Lower lobe of right lung (tissue), 2 donors: ENCODE measurements around the gene CCDC85C. TPM values are rescaled to one million over a fixed set of nuclear protein-coding genes. Genes with fewer than 3 reads are reported as not detected.

Source experiments
- ATAC-seq, 2 donors: fragments of 200-7000 bp; cut with Tn5 transposase; one replicate each; pipeline ENCODE4 v1.9.1; 2020 to 2022; ENCODE audit warnings: mild to moderate bottlenecking in 2 of 2, moderate library complexity in 2 of 2
- DNase-seq: peaks from one replicate; pipeline ENCODE4 v3.0.0-alpha.2; 2020
- H3K27ac ChIP-seq: fragments of 200-600 bp; one replicate; pipeline ENCODE4 v1.8.0; 2022
- H3K27me3 ChIP-seq: fragments of 200-600 bp; one replicate; pipeline ENCODE4 v1.8.0; 2022; ENCODE audit warnings: low read depth
- H3K36me3 ChIP-seq: fragments of 200-600 bp; one replicate; pipeline ENCODE4 v1.8.0; 2022; ENCODE audit warnings: mild to moderate bottlenecking
- H3K4me1 ChIP-seq: fragments of 200-600 bp; one replicate; pipeline ENCODE4 v1.8.0; 2022
- H3K4me3 ChIP-seq: fragments of 200-600 bp; one replicate; pipeline ENCODE4 v1.8.0; 2022; ENCODE audit warnings: mild to moderate bottlenecking
- H3K9me3 ChIP-seq: fragments of 200-600 bp; one replicate; pipeline ENCODE4 v1.8.0; 2022
- intact Hi-C: fragments of 100-400 bp; cut with DNase I; formaldehyde crosslinking; loops from one replicate; pipeline ENCODE4 v1.11.0; 2022
- total RNA-seq: library from RNA; stranded (reverse); fragmentation: NEBNext Ultra II Directional; extraction: Animal tissue kit (Norgen Biotek cat#: 25700); gene quantifications from one replicate; pipeline ENCODE4 v1.2.1, GENCODE V29; 2021
- TF ChIP-seq, protein P1 (sequence below): fragments of 200-600 bp; IDR thresholded peaks from one replicate; pipeline ENCODE4 v1.8.0; 2022; ENCODE audit warnings: antibody characterized with exemption, mild to moderate bottlenecking
- donor health status: DM: no; HTN: yes; CAD: no; lungs with severe emphysema.

The CCDC85C gene
- total RNA-seq, 1 donor from 2014 or later = 15.3 TPM

DNA sequence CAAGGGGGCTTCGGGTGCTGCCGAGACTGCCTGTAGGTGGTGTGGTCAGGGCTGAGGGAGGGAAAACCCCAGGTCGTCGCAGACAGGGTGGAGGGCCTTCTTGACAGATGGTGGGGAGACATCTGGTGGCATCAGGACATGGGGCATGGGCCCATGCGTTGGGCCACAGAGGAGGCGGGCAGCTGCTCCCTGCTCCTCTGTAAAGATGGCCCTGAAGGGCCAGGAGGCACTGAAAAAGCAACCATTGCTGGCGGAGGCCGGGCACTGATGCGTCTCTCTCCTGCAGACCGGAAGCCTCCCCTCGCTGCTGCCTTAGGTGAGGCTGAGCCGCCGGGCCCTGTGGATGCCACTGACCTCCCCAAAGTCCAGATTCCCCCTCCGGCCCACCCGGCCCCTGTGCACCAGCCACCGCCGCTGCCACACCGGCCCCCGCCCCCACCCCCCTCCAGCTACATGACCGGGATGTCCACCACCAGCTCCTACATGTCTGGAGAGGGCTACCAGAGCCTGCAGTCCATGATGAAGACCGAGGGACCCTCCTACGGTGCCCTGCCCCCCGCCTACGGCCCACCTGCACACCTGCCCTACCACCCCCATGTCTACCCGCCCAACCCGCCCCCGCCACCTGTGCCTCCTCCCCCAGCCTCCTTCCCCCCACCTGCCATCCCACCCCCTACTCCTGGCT is 94.0 kb downstream of the CCDC85C start:
- TF ChIP-seq, protein P1, sequence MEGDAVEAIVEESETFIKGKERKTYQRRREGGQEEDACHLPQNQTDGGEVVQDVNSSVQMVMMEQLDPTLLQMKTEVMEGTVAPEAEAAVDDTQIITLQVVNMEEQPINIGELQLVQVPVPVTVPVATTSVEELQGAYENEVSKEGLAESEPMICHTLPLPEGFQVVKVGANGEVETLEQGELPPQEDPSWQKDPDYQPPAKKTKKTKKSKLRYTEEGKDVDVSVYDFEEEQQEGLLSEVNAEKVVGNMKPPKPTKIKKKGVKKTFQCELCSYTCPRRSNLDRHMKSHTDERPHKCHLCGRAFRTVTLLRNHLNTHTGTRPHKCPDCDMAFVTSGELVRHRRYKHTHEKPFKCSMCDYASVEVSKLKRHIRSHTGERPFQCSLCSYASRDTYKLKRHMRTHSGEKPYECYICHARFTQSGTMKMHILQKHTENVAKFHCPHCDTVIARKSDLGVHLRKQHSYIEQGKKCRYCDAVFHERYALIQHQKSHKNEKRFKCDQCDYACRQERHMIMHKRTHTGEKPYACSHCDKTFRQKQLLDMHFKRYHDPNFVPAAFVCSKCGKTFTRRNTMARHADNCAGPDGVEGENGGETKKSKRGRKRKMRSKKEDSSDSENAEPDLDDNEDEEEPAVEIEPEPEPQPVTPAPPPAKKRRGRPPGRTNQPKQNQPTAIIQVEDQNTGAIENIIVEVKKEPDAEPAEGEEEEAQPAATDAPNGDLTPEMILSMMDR = no peak
- no peaks in the 10 kb centered on the region for H3K27me3 ChIP-seq
- intact Hi-C loops = no loop called here
- no peak for ATAC-seq
- no peak for DNase-seq
- peaks cover 95% of the 10 kb centered on the region for H3K36me3 ChIP-seq
- H3K4me3 ChIP-seq = no peak overlapping the region
- H3K27ac ChIP-seq = no peak overlapping the region
- H3K4me1 ChIP-seq = no peaks in the 10 kb centered on the region
- no peaks in the 10 kb centered on the region for H3K9me3 ChIP-seq

DNA sequence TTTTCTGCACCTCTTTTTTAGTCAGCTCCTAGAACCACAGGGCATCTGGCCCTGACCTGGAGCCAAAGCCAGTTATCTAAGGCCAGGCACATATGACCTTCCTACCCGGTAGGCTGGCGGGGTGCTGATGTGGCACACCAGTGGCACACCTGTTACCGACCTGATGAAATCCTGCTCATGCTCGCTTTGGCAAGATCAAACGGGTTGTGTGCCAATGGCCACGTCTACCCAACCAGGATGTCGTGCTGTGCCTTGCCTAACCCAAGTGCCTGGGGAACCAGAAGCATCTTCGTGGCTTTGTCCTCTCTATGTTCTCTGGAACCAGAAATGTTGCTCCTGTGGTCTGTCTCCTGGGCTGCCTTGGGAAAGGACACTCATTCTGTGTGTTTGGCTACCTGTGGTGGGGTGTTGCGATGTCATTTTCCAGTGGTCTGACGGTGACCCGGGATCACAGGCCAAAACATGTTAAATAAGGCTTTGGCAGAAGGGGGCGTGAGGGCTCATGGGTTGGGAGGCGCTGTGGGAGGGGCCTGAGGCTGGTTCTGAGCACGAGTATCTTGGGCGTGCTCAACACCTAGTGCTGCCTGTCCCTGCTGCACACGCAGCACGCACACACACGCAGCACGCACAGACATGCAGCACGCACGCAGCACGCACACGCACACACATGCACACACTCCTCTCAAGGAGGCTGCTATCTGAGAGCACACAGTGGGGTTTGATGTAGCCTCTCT is 94.9 kb downstream of the CCDC85C start:
- no peaks in the 10 kb centered on the region for H3K9me3 ChIP-seq
- no peaks in the 10 kb centered on the region for H3K27me3 ChIP-seq
- no peak overlapping the region for H3K27ac ChIP-seq
- no peak overlapping the region for H3K4me3 ChIP-seq
- DNase-seq (no peak), ATAC-seq (no peak)
- intact Hi-C loops = no loop called here
- H3K36me3 ChIP-seq = peaks cover 97% of the 10 kb centered on the region
- H3K4me1 ChIP-seq = no peaks in the 10 kb centered on the region
- TF ChIP-seq, protein P1 = no peak

DNA sequence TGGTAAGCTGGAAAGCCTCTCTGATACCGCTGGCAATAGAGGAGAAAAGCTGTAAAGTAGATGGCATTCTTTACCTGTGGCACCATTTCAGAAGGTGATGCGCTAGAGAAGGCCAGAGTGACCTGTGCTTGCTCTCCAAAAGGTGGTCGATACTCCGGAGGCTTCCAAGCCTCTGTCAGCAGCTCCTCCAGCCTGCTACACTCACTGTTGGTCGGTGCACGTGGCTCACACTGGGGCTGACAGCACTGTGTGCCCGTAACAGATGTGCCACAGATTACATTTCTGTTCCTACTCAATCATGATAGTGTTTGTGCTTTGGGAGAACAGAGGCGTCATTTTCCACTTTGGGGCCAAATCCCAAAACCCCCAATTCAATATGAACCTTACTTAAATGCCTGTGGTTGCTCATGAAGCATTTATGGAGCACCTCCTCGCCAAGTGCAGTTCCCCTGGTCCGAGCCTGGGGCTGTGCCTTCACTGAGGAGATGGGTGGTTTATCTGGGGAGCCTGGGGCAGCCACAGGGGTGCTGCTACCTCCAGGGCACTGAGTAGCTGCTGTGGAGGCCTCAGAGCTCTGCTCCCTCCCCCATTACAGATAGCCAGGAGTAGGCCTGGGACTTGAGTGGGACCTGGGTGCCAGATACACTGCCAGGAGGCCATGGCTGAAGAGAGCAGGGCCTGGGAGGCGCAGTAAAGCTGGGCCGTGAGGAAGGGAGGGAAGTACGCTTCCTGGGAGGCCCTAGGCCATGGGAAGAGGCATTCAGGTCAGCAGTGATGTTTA is 96.0 kb downstream of the CCDC85C start:
- DNase-seq (no peak), ATAC-seq (no peak)
- TF ChIP-seq, protein P1 = no peak
- H3K4me1 ChIP-seq = no peaks in the 10 kb centered on the region
- no peak overlapping the region for H3K27ac ChIP-seq
- intact Hi-C loops = no loop called here
- H3K36me3 ChIP-seq = peaks cover 97% of the 10 kb centered on the region
- H3K4me3 ChIP-seq = no peak overlapping the region
- no peaks in the 10 kb centered on the region for H3K9me3 ChIP-seq
- H3K27me3 ChIP-seq = no peaks in the 10 kb centered on the region

DNA sequence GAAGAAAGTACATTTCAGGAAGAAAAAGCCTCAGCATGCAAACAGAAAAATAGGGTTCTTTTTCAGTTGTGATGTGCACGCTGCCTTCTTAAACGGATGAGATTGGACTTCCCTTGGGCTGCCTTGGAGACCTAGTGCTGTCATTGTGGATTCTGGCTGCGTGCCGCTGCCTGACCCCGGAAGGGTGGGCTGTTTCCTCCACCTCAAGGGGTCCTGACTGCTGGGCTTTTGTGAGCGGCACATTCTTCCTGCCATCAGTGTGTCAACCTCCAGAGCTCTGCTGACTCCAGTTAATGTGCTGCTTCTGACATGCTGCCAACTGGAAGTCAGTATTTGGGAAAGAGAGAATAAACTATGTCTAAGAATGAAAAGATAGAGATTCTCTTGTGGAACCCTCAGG is 97.7 kb downstream of the CCDC85C start:
- TF ChIP-seq, protein P1 = no peak
- Histone ChIP-seq H3K4me1 (no peaks in the 10 kb centered on the region), H3K27ac (no peak overlapping the region), H3K27me3 (no peaks in the 10 kb centered on the region), H3K36me3 (peaks cover 97% of the 10 kb centered on the region), H3K9me3 (no peaks in the 10 kb centered on the region), H3K4me3 (no peak overlapping the region)
- intact Hi-C loops = no loop called here
- ATAC-seq (no peak), DNase-seq (no peak)

DNA sequence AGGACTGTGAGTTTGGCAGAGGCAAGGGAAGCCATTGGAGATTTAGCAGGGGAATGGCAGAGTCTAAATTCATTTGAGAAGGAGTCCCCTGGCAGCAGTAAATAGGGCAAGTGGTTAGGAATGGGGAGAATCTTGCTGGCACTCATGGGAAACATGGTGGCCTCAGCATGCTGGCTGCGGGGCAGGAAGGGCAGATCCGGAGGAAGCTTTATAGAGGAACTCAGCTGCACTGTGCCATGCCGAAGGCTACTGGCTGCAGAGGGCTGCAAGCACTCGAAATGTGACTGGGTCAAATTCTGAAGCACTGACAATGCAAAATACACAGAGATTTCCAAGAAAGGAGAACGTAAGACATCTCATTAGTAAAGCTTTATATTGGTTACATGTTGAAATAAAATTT is 98.9 kb downstream of the CCDC85C start:
- Histone ChIP-seq H3K27ac (no peak overlapping the region), H3K4me3 (no peak overlapping the region), H3K4me1 (no peaks in the 10 kb centered on the region), H3K36me3 (peaks cover 100% of the 10 kb centered on the region), H3K9me3 (no peaks in the 10 kb centered on the region), H3K27me3 (no peaks in the 10 kb centered on the region)
- ATAC-seq (no peak), DNase-seq (no peak)
- TF ChIP-seq, protein P1 = no peak
- intact Hi-C loops = no loop called here
